ENCODE results near the gene ATP5F1E. TPM values are rescaled to one million over a fixed set of nuclear protein-coding genes. Genes with fewer than 3 reads are reported as not detected.

Gene ATP5F1E
- total and polyA plus RNA-seq, 9 donors: 61.9 to 220 (median 162) TPM

GRCh38 chr20:59008715-59009336 is 23.3 kb downstream of the ATP5F1E start:
- Histone ChIP-seq H3K4me1 (ENCODE audit: control insufficient read depth, insufficient read depth, low read length) (peaks cover 47% of the 10 kb centered on the region), H3K9me3 (replicated peaks; ENCODE audit: control insufficient read depth, low read depth, low read length) (no peaks in the 10 kb centered on the region), H3K27me3 (ENCODE audit: control insufficient read depth, insufficient read depth, low read length) (no peaks in the 10 kb centered on the region), H3K4me3 (ENCODE audit: low read length) (no peak overlapping the region), H3K27ac (ENCODE audit: low read length) (no peak overlapping the region), H3K36me3 (ENCODE audit: control insufficient read depth, insufficient read depth, low read length) (no peaks in the 10 kb centered on the region)
- 70% methylated on average over 5 of the region's 8 CpGs for WGBS (ENCODE audit: insufficient coverage)
- DNase-seq: no peak

GRCh38 chr20:59007665-59008511 is 24.2 kb downstream of the ATP5F1E start:
- peaks cover 47% of the 10 kb centered on the region for H3K4me1 ChIP-seq (ENCODE audit: control insufficient read depth, insufficient read depth, low read length)
- WGBS (ENCODE audit: insufficient coverage): 76% methylated on average over 22 of the region's 24 CpGs

GRCh38 chr20:59006864-59007664 is 25.1 kb downstream of the ATP5F1E start, which contains the start of gene CTSZ:
Gene CTSZ, minus strand, starts transcription at chr20:59007254. Its CDS starts 126 bp downstream, at chr20:59007128.
- peak within 1 kb of the TSS; percentile 66 for H3K4me3 ChIP-seq (ENCODE audit: low read length)
- DNase-seq: peak; percentile 78
- WGBS (ENCODE audit: insufficient coverage): 4% methylated on average over 80 of the region's 82 CpGs

More at GRCh38 chr20:59007665-59008511, 24.2 kb downstream of the ATP5F1E start:
- Histone ChIP-seq H3K36me3 (ENCODE audit: control insufficient read depth, insufficient read depth, low read length) (peaks cover 9% of the 10 kb centered on the region), H3K9me3 (replicated peaks; ENCODE audit: control insufficient read depth, low read depth, low read length) (no peaks in the 10 kb centered on the region), H3K27ac (ENCODE audit: low read length) (peak overlapping the region; percentile 31), H3K27me3 (ENCODE audit: control insufficient read depth, insufficient read depth, low read length) (no peaks in the 10 kb centered on the region), H3K4me3 (ENCODE audit: low read length) (peak overlapping the region; percentile 24)
- peak; percentile 71 for DNase-seq

DNA sequence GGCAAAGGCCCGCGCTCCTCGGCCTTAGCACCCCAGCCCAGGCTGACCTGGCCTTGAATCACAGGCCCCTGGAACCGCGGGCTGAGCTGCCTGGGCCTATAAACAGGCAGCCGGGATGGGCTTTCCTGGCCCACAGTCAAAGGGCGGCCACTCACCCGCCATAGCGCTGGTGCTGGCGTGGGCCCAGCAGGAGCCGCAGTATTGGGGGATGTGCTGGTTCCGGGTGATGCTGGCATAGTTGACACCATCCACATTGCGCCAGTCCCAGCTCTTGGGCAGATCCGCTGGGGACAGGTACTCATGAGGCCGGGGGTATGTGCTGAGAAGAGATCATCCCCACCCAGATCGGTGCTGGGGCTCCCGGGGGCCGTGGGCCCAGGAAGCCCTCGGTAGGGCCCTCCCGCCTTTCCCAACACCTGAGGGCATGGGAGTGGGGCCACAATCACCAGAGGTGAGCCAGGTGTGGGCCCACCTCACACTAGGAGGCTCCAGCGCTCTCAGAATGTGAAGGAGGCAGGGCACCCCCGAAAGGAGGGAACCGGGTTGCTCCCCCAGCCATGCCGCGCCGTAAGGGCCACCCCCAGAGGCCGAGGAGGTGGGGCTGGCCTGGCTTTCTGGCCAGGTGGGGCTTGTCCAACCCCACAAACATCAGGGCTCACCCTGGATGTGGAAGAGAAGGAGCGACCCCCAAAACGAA is 25.8 kb downstream of the ATP5F1E start:
- H3K4me1 ChIP-seq (ENCODE audit: control insufficient read depth, insufficient read depth, low read length): peaks cover 43% of the 10 kb centered on the region
- peak overlapping the region; percentile 71 for H3K27ac ChIP-seq (ENCODE audit: low read length)
- no peaks in the 10 kb centered on the region for H3K9me3 ChIP-seq (replicated peaks; ENCODE audit: control insufficient read depth, low read depth, low read length)
- H3K4me3 ChIP-seq (ENCODE audit: low read length): peak overlapping the region; percentile 66
- H3K36me3 ChIP-seq (ENCODE audit: control insufficient read depth, insufficient read depth, low read length): peaks cover 24% of the 10 kb centered on the region
- 51% methylated on average over 21 of the region's 29 CpGs for WGBS (ENCODE audit: insufficient coverage)
- no peaks in the 10 kb centered on the region for H3K27me3 ChIP-seq (ENCODE audit: control insufficient read depth, insufficient read depth, low read length)
- no peak for DNase-seq

More at GRCh38 chr20:59006864-59007664, 25.1 kb downstream of the ATP5F1E start, which contains the start of gene CTSZ:
- peaks cover 47% of the 10 kb centered on the region for H3K4me1 ChIP-seq (ENCODE audit: control insufficient read depth, insufficient read depth, low read length)
- H3K27me3 ChIP-seq (ENCODE audit: control insufficient read depth, insufficient read depth, low read length): no peaks in the 10 kb centered on the region
- H3K9me3 ChIP-seq (replicated peaks; ENCODE audit: control insufficient read depth, low read depth, low read length): no peaks in the 10 kb centered on the region
- H3K36me3 ChIP-seq (ENCODE audit: control insufficient read depth, insufficient read depth, low read length): peaks cover 16% of the 10 kb centered on the region
- peak within 1 kb of the TSS; percentile 71 for H3K27ac ChIP-seq (ENCODE audit: low read length)

- Histone ChIP-seq H3K27me3 (ENCODE audit: control insufficient read depth, insufficient read depth, low read length) (no peaks in the 10 kb centered on the region), H3K4me3 (ENCODE audit: low read length) (peak overlapping the region; percentile 66), H3K4me1 (ENCODE audit: control insufficient read depth, insufficient read depth, low read length) (peaks cover 38% of the 10 kb centered on the region), H3K9me3 (replicated peaks; ENCODE audit: control insufficient read depth, low read depth, low read length) (no peaks in the 10 kb centered on the region), H3K36me3 (ENCODE audit: control insufficient read depth, insufficient read depth, low read length) (peaks cover 29% of the 10 kb centered on the region), H3K27ac (ENCODE audit: low read length) (peak overlapping the region; percentile 71)
- DNase-seq: no peak
- 90% methylated on average over 2 of the region's 3 CpGs for WGBS (ENCODE audit: insufficient coverage)
Observed at GRCh38 chr20:59005523-59006166, 26.5 kb downstream of the ATP5F1E start.

GRCh38 chr20:59004763-59005522 is 27.2 kb downstream of the ATP5F1E start:
- Histone ChIP-seq H3K4me3 (ENCODE audit: low read length) (peak overlapping the region; percentile 66), H3K27ac (ENCODE audit: low read length) (peak overlapping the region; percentile 71), H3K4me1 (ENCODE audit: control insufficient read depth, insufficient read depth, low read length) (peaks cover 32% of the 10 kb centered on the region), H3K9me3 (replicated peaks; ENCODE audit: control insufficient read depth, low read depth, low read length) (no peaks in the 10 kb centered on the region), H3K27me3 (ENCODE audit: control insufficient read depth, insufficient read depth, low read length) (no peaks in the 10 kb centered on the region), H3K36me3 (ENCODE audit: control insufficient read depth, insufficient read depth, low read length) (peaks cover 35% of the 10 kb centered on the region)
- DNase-seq: peak; percentile 67
- WGBS (ENCODE audit: insufficient coverage): 54% methylated on average over 14 of the region's 17 CpGs

- peak; percentile 63 for DNase-seq
- no peaks in the 10 kb centered on the region for H3K27me3 ChIP-seq (ENCODE audit: control insufficient read depth, insufficient read depth, low read length)
- H3K27ac ChIP-seq (ENCODE audit: low read length): peak overlapping the region; percentile 29
- H3K4me1 ChIP-seq (ENCODE audit: control insufficient read depth, insufficient read depth, low read length): peaks cover 32% of the 10 kb centered on the region
- H3K4me3 ChIP-seq (ENCODE audit: low read length): no peak overlapping the region
- H3K9me3 ChIP-seq (replicated peaks; ENCODE audit: control insufficient read depth, low read depth, low read length): no peaks in the 10 kb centered on the region
- WGBS (ENCODE audit: insufficient coverage): 72% methylated on average over 3 of the region's 4 CpGs
- peaks cover 36% of the 10 kb centered on the region for H3K36me3 ChIP-seq (ENCODE audit: control insufficient read depth, insufficient read depth, low read length)
Observed at GRCh38 chr20:59004493-59004762, 27.7 kb downstream of the ATP5F1E start.

GRCh38 chr20:59003836-59004492 is 28.2 kb downstream of the ATP5F1E start:
- Histone ChIP-seq H3K27ac (ENCODE audit: low read length) (no peak overlapping the region), H3K4me1 (ENCODE audit: control insufficient read depth, insufficient read depth, low read length) (peaks cover 32% of the 10 kb centered on the region), H3K27me3 (ENCODE audit: control insufficient read depth, insufficient read depth, low read length) (no peaks in the 10 kb centered on the region), H3K4me3 (ENCODE audit: low read length) (no peak overlapping the region), H3K36me3 (ENCODE audit: control insufficient read depth, insufficient read depth, low read length) (peaks cover 39% of the 10 kb centered on the region), H3K9me3 (replicated peaks; ENCODE audit: control insufficient read depth, low read depth, low read length) (no peaks in the 10 kb centered on the region)
- no peak for DNase-seq
- WGBS (ENCODE audit: insufficient coverage): 82% methylated on average over 16 of the region's 16 CpGs
